HG03439 (cell line): Measurements from ENCODE around the gene ZC3H11A.
"Not testable (repeated sequence)": the region's sequence is repeated elsewhere in the genome, so short reads cannot be mapped to it uniquely, and the experiment has no call there.

Experiments used
- ATAC-seq: cut with Tn5 transposase; IDR thresholded peaks from one replicate; pipeline ENCODE4 v1.9.1; 2021; ENCODE audit warnings: mild to moderate bottlenecking, moderate library complexity; ENCODE audit not compliant: unreplicated experiment

The ZC3H11A gene

DNA sequence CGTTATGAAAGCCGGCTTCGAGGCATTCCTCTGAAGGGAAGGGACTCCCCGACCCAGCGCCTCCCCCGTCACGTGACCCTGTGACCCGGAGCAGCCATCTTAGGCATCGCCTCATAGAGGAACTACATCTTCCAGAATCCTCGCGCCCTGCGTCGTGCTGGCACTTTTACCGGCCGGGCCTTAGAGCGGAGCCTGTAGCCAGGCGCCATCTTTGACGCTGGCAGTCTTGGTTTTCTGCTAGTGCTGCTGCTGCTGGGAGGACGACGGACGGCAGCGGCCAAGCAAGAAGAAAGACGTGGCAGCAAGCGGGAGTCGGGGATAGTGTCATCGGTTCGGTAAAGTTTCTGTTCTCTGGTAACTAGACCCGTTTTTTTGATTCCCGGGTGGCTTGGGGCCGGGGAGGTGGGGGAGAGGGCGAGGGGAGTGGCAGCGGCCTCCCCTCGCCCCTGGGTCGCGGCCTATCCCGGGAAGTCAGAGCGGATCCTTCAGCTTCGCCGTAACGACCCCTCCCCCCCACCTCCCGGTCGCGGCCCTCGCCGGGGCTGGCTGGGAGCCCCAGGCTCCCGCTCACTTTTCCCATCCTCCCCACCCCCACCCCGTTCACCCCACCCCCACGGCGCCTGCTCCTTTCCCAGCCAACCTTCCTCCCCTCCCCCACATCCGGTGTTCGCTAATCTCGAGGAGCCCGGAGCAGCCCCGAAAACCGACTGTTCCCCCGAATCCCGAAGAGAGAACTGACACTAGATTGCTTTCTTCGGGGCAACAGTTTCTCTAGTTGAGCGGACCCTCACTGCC is at the start of gene ZC3H11A, which contains the start of gene ZBED6:
Gene ZC3H11A (plus strand): TSS at position 183 of the 795 bp plus-strand sequence. CDS start 21,448 bp downstream, outside the sequence.
Gene ZBED6 (plus strand): TSS at position 183 of the 795 bp plus-strand sequence. CDS start 1,900 bp downstream, outside the sequence.
- ATAC-seq: peak; percentile 96

DNA sequence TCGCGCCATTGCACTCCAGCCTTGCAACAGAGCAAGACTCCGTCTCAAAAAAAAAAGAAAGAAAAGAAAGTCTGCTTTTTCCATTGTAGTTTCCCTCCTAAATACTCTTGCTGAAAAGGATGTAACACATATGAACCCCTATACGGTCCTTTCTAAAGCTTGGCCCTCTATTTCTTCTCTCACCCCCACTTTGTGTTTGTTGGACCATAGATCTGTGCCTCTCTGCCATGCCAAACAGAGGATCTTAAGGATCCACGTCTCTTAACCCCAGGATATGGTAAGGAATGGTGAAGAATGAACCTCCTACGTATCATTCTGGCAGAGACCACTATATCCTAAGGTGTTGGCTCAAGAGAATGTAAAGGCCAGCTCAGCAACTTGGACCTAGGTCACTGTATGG is 49.1 kb upstream of the ZC3H11A start:
- ATAC-seq: no peak

DNA sequence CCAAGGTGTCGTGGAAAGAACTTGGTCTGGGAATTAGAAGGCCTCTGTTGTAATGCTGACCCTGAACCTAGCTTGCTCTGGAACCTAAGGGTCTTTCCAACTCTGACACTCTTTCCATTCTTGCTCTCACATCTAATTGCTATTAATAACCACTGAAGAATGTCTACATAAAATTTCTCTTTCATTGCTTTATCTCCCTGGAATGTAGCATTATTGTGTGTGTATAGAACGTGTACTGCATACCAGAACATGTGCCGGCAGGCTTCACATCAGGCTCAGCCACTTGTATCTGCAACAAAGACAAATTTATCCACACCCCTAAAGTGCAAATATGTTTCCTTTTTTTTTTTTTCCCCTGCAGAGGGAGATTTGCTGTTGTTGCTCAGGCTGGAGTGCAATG is 44.4 kb upstream of the ZC3H11A start:
- no peak for ATAC-seq

DNA sequence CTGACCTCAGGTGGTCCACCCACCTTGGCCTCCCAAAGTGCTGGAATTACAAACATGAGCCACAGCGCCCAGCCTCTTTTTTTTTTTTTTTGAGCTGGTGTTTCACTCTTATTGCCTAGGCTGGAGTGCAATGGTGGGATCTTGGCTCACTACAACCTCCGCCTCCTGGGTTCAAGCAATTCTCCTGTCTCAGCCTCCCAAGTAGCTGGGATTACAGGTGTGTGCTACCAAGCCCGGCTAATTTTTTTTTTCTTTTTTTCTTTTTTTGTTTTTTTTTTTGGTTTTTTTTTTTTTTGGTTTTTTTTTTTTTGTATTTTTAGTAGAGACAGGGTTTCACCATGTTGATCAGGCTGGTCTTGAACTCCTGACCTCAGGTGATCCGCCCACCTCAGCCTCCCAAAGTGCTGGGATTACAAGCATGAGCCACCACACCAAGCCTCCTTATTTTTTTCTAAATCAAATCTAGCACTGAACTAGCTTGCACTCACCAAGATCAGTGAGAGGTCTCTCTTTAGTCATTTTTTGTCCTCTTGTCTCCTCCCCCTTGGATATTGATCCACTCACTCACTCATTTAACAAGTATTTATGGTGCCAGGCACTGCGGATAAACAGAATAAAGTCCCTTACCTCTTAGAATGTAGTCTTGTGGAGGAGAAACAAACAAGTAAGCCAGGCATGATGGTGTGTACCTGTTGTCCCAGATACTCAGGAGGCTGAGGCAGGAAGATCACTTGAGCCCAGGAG is 43.6 kb upstream of the ZC3H11A start:
- ATAC-seq: not testable (repeated sequence)

DNA sequence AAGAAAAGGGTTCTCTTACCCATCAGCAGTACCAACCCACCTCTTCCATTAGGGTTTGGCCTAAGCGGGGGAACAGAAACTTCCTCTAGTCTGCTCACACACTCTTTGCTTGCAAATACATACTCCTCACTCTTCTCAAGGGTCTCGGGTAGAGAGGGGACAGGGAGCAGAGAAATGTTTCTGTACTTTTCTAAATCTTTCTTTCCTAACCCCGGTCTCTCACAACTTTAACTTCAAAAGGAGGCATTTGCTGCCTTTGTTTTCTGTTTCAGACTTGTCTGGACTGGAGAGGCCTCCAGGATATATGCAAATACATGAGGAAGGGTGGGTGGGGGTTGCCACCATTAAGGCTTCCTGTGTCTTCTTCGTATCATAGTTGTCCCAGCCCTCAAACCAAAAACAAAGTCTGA is 41.0 kb upstream of the ZC3H11A start:
- peak; percentile 44 for ATAC-seq

DNA sequence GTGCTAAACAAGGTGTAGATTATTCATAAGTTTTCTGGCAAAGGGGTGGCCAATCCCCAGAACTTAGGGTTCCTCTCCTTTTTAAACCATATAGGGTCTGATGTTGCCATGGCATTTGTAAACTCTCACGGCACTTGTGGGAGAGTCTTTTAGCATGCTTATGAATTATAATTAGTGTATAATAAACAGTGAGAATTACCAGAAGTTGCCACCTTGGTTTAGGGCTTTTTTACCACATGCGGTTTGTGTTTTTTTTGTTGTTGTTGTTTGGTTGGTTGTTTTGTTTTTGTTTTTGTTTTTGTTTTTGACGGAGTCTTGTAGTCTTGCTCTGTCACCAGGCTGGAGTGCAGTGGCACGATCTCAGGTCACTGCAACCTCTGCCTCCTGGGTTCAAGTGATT is 39.4 kb upstream of the ZC3H11A start:
- no peak for ATAC-seq

DNA sequence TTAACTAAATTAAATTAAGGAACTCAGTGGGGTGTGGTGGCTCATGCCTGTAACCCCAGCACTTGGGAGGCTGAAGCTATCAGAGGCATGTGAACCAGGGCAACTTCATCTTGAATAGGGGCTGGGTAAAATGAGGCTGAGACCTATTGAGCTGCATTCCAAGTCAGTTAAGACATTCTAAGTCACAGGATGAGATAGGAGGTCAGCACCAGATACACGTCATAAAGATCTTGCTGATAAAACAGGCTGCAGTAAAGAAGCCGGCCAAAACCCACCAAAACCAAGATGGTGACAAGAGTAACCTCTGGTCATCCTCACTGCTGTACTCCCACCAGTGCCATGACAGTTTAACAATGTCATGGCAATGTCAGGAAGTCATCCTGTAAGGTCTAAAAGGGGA is 36.7 kb upstream of the ZC3H11A start:
- ATAC-seq: not testable (repeated sequence)

DNA sequence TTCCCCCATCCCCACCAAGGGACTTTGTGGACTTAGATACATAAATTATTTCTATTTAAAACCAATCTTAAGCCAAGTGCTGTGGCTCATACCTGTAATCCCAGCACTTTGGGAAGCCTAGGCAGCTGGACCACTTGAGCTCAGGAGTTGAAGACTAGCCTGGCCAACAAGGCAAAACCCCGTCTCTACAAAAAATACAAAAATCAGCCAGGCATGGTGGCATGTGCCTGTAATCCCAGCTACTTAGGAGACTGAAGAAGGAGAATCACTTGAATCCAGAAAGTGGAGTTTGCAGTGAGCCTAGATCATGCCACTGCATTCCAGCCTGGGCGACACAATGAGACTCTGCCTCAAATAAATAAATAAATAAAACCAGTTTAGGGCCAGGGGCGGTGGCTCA is 34.9 kb upstream of the ZC3H11A start:
- no peak for ATAC-seq

DNA sequence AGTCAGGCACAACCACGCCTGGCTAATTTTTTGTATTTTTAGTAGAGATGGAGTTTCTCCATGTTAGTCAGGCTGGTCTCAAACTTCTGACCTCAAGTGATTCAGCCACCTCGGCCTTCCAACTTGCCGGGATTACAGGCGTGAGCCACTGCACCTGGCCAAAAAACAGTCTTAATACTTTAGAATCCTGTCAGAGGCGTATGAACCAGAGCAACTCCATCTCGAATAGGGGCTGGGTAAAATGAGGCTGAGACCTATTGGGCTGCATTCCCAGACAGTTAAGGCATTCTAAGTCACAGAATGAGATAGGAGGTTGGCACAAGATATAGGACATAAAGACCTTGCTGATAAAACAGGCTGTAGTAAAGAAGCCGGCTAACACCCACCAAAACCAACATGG is 33.5 kb upstream of the ZC3H11A start:
- ATAC-seq: not testable (repeated sequence)

DNA sequence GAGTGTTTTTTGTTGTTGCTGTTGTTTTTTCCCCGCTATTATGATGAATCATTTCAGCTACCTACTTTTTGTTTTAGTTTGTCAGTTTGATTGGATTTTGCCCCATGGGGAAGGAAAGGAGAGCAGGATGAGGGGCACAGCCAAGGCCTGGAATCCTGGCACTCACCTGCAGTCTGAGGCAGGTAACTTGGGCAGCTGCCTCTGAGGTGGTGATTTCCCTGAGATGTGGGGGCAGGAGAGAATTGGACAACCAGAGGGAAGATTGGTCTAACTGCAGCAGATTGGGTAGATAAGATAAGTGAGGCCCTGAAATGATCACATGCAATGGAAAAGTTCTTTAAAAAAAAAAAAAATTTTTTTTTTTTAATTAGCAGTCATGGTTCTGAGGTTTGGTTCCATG is 31.9 kb upstream of the ZC3H11A start:
- no peak for ATAC-seq

DNA sequence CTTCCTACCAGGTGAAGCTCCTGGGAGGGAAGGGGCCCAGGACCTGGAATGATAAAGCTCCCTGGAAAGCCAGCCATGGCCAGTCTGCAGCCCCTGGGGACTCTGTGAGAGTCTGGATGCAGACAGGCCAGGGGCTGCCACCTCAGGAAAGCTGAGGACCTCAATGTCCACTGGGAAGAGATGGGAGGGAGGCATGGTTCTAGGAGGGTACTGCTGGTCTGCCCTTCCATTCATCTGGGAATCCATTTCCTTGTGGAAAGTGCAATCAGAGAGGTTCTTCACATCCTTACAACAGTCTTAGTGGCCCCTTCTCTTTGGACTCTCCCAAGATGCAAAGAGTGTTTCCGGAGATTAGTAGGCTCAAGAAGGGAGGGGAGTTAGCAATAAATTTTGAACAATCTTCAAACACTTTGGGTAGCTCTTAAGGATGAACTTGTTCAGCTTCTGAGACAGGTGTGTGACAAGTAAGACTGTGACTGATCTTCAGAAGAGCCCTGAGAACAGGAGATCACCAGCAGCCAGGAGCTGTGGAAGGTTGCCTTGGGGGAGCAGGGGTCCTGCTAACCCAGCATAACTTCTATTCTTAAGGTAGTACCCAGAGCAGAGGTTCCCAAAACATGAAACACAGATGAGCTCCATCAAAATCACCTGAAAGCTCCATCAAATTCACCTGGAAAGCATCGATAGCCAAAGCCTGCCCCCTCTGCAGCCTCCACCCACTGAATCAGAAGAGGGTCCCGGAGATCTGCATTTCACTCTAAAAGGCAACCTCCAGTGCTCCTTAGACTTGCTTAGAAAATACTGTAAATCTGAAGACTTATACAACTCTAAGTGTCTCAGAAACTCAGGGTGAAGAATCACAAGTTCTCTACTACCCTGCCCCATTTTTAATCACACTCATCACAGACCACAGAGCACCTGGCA is 31.1 kb upstream of the ZC3H11A start:
- peak; percentile 13 for ATAC-seq

DNA sequence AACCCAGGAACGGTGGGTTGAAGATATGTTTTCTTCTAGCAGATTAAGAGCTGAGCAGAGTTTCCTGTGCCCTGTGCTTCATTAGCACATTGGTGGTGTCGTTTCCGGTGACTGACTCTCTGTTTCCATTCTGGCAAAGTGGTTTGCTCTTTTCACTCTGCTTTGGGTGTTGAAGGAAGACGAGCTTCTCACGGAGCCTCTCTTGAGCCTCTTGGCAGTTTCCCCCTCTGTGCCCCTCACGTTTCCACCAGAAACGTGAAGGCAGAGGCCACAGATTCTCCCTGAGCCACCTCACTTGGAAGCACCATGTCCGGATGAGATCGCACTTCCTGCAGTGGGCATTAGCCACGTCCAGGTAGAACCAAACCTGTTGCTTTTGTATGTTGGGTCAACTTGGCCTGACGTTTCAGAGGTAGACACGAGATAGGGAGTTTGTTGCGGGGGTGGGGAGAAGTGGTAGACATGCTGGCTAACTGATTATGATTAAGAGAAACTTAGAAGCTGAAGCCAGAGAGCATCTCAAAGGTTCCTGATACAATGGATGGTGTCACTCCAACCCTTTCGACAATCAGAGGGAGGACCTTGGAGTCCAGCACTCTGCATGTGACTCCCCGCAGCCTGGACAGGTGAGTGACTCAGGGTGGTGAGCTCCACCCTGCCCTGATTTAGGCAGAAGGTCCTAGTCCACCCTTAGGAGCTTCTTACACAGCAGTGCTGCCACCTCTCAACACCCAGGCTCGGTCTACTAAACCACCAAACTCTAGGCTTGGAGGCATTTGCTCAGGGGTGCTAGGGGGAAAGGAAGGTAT is 30.2 kb upstream of the ZC3H11A start, which contains the start of gene LAX1:
Gene LAX1 (plus strand): TSS at position 155 of the 809 bp plus-strand sequence. CDS start 383 bp downstream, at position 538.
- peak; percentile 67 for ATAC-seq

DNA sequence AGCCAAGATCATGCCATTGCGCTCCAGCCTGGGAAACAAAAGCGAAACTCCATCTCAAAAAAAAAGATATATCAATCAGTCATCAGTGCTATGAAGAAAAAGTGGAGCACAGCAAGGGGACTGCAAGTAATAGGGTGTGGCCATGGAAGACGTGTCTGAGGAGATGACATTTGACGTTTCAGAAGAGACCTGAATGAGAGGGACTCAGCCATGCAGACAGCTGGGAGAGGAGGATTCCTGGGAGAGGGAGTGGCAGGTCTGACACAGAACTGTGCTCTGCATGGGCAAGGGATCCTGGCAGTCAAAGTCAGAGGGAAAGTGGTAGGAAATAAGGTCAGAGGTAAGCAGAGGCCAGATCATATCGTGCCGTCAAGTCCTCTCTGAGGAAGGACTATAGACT is 27.2 kb upstream of the ZC3H11A start:
- no peak for ATAC-seq

DNA sequence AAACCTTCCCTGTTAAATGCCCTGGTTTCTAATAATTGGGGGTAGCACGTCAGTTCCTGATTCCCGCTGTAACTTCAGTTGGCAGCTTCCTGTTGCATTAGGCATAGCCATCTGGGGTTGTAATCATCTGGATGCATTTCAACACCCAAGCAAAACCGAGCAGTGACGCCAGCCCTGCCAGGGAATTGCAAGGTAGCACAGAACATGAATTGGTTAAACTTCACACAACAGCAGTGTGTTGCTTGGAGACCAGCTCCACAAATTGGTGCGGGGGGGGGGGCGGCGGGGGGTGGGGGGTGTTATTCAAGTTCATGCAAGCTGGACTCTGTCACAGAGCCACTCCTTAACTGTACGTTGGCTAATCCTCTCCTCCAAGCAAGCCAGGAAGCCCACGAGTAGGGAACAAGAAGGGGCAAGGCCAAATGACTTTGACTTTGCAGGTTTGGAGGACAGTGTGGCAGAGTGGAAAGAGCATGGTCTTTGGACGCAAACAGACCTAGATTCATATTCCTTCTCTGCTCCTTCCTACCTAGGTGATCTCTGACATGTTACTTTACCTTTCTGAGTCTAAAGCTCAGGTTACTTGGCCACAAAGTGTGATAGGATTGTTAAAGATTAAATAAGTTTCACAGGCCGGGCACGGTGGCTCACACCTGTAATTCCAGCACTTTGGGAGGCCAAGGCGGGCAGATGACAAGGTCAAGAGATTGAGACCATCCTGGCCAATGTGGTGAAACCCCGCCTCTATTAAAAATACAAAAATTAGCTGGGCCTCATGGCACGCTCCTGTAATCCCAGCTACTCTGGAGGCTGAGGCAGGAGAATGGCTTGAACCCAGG is 25.7 kb upstream of the ZC3H11A start:
- no peak for ATAC-seq

DNA sequence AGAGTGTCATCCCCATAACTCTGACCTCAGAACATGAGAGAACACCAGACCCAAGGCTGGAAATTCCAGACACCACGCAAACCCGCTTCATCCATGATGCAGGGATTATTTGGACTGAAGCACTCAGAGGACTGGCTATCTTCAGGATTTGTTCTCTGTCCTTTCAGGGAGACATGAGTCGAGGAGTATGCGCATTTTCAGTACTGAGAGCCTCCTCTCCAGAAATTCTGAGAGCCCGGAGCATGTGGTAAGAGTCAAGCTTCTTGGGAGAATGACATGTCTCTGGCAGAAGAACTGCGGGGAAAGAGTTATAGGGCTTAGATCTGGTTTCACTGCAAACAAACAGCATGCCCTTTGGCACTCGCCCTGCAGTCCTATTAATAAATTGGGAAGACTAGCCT is 23.5 kb upstream of the ZC3H11A start:
- ATAC-seq: no peak

DNA sequence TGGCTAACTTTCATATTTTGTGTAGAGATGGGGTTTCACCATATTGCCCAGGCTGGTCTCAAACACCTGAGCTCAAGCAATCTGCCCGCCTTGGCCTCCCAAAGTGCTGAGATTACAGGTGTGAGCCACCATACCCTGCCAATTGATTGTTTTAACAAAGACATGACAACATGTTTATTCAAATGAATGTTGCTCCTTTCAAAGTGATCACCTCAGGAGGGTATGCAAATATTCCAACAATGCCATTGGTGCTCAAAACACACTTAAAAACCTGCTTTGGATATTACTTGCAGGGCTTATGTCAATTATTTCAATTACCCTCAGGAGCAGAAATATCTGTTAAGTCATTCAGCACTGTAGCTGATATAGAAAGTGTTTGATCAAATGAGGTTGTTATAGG is 22.6 kb upstream of the ZC3H11A start:
- ATAC-seq: no peak

DNA sequence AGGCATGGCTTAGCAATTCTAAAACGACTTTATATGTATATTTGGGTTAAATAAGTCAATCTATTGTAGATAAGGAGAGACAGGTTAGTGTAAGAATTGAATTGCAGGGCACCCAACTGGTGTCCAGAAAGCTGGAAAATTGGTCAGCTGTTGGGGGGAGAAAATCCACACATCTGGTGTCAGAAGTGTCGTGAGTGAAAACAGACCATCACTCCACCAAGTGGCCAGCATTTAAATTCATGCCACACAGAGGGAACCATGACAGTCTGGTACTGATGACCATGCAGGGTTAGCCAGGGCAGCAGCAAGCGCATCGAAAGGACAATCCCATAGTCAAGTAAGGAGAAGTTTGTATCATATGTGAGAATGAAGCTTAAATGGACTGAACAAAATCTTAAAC is 18.8 kb upstream of the ZC3H11A start:
- no peak for ATAC-seq

DNA sequence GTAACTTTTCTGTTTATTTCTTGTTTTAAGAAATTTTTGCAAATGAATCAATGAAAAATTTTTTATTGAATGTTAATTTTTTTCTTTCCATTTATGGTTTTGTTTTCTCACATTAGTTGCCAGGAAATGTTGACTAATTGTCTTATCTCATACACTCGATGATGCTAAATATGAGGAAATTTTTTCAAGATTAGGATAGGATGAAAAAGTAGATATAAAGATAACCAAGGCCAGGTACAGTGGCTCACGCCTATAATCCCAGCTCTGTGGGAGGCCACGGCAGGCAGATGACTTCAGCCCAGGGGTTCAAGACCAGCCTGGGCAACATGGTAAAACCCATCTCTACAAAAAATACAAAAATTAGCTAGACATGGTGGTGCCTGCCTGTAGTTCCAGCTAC is 17.8 kb upstream of the ZC3H11A start:
- no peak for ATAC-seq

DNA sequence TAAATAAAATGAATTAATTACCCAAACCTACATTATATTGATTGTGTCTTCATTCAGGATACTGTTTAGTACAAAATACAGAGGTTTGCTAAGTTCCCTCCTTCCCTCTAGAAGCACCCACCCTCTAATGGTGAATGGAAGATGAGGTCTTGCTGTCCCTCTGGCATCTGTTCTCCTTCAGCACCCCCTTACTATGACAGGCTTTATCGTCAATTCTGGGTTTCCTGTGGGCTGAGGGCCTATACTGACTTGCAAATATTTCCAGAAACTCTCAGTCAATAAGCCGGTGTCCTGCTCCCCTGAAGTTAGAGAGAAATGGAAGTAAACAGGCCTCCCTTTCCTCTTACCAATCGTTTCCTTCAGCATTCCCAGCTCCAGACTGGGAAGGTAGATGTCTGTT is 17.3 kb upstream of the ZC3H11A start:
- no peak for ATAC-seq
